Measurements from ENCODE around the gene GOLGA6B. TPM values are rescaled to one million over a fixed set of nuclear protein-coding genes. Genes with fewer than 3 reads are reported as not detected.
"Not testable (repeated sequence)": the region's sequence is repeated elsewhere in the genome, so short reads cannot be mapped to it uniquely, and the experiment has no call there.

Gene GOLGA6B
- total RNA-seq (2014; rRNA removed; shearing (Covaris generic)), result not detected in 2 replicates

- not testable (repeated sequence) for H3K4me3 ChIP-seq; DNase-seq (ENCODE audit: low read depth in 1 of 2, low spot score in 2 of 2); H3K4me1 ChIP-seq (replicated peaks); H3K9me3 ChIP-seq (replicated peaks); H3K36me3 ChIP-seq; H3K27ac ChIP-seq; H3K27me3 ChIP-seq (replicated peaks)
Measured at GRCh38 chr15:72654397-72654796, at the start of gene GOLGA6B. TSS of gene GOLGA6B (plus strand) at chr15:72654697. CDS start at chr15:72654738, 41 bp downstream.

- DNase-seq (ENCODE audit: low read depth in 1 of 2, low spot score in 2 of 2), result no peak
- no peaks in the 10 kb centered on the region for H3K36me3 ChIP-seq
- H3K27ac ChIP-seq, result no peak overlapping the region
- no peak overlapping the region for H3K4me3 ChIP-seq
- H3K4me1 ChIP-seq (replicated peaks), result no peaks in the 10 kb centered on the region
- no peaks in the 10 kb centered on the region for H3K27me3 ChIP-seq (replicated peaks)
- H3K9me3 ChIP-seq (replicated peaks), result no peaks in the 10 kb centered on the region
Measured at GRCh38 chr15:72604794-72605193, 49.7 kb upstream of the GOLGA6B start.

- H3K4me3 ChIP-seq; H3K36me3 ChIP-seq; H3K27me3 ChIP-seq (replicated peaks); DNase-seq (ENCODE audit: low read depth in 1 of 2, low spot score in 2 of 2); H3K4me1 ChIP-seq (replicated peaks); H3K27ac ChIP-seq; H3K9me3 ChIP-seq (replicated peaks): not testable (repeated sequence)
Measured at GRCh38 chr15:72608084-72608483, 46.4 kb upstream of the GOLGA6B start.

- no peaks in the 10 kb centered on the region; the same call in 1 of the 2 replicates for H3K27me3 ChIP-seq (replicated peaks)
- no peaks in the 10 kb centered on the region for H3K4me1 ChIP-seq (replicated peaks)
- H3K9me3 ChIP-seq (replicated peaks), result no peaks in the 10 kb centered on the region
- H3K27ac ChIP-seq, result no peak overlapping the region
- no peak for DNase-seq (ENCODE audit: low read depth in 1 of 2, low spot score in 2 of 2)
- H3K36me3 ChIP-seq, result no peaks in the 10 kb centered on the region
- no peak overlapping the region for H3K4me3 ChIP-seq
Measured at GRCh38 chr15:72609862-72610261, 44.6 kb upstream of the GOLGA6B start.

GRCh38 chr15:72612324-72612723 is 42.2 kb upstream of the GOLGA6B start:
- not testable (repeated sequence) for H3K4me1 ChIP-seq (replicated peaks); H3K9me3 ChIP-seq (replicated peaks); H3K36me3 ChIP-seq; H3K27ac ChIP-seq; H3K27me3 ChIP-seq (replicated peaks); DNase-seq (ENCODE audit: low read depth in 1 of 2, low spot score in 2 of 2); H3K4me3 ChIP-seq

GRCh38 chr15:72614810-72615532 is 39.5 kb upstream of the GOLGA6B start:
- DNase-seq (ENCODE audit: low read depth in 1 of 2, low spot score in 2 of 2), result no peak
- no peak overlapping the region for H3K27ac ChIP-seq

GRCh38 chr15:72615533-72616233 is 38.8 kb upstream of the GOLGA6B start:
- peak in 1 of 2 experiments; percentile 22 for DNase-seq (ENCODE audit: low read depth in 1 of 2, low spot score in 2 of 2)
- H3K4me1 ChIP-seq (replicated peaks); H3K9me3 ChIP-seq (replicated peaks); H3K36me3 ChIP-seq; H3K4me3 ChIP-seq; H3K27ac ChIP-seq; H3K27me3 ChIP-seq (replicated peaks): not testable (repeated sequence)

More at GRCh38 chr15:72614810-72615532, 39.5 kb upstream of the GOLGA6B start:
- no peaks in the 10 kb centered on the region for H3K36me3 ChIP-seq
- H3K4me1 ChIP-seq (replicated peaks), result no peaks in the 10 kb centered on the region
- H3K27me3 ChIP-seq (replicated peaks), result no peaks in the 10 kb centered on the region; the same call in 1 of the 2 replicates
- no peak overlapping the region for H3K4me3 ChIP-seq
- H3K9me3 ChIP-seq (replicated peaks), result no peaks in the 10 kb centered on the region

- Histone ChIP-seq H3K4me1 (replicated peaks) (no peaks in the 10 kb centered on the region), H3K27me3 (replicated peaks) (no peaks in the 10 kb centered on the region; the same call in 1 of the 2 replicates), H3K36me3 (no peaks in the 10 kb centered on the region), H3K27ac (no peak overlapping the region), H3K9me3 (replicated peaks) (no peaks in the 10 kb centered on the region), H3K4me3 (no peak overlapping the region)
- peak in 1 of 2 experiments; percentile 29 for DNase-seq (ENCODE audit: low read depth in 1 of 2, low spot score in 2 of 2)
Measured at GRCh38 chr15:72616491-72617210, 37.8 kb upstream of the GOLGA6B start.

- not testable (repeated sequence) for H3K36me3 ChIP-seq; DNase-seq (ENCODE audit: low read depth in 1 of 2, low spot score in 2 of 2); H3K4me3 ChIP-seq; H3K27me3 ChIP-seq (replicated peaks); H3K4me1 ChIP-seq (replicated peaks); H3K9me3 ChIP-seq (replicated peaks); H3K27ac ChIP-seq
Measured at GRCh38 chr15:72623854-72624253, 30.6 kb upstream of the GOLGA6B start.

- not testable (repeated sequence) for H3K4me1 ChIP-seq (replicated peaks); H3K27me3 ChIP-seq (replicated peaks)
- DNase-seq (ENCODE audit: low read depth in 1 of 2, low spot score in 2 of 2), result peak in 1 of 2 experiments; percentile 16
Measured at GRCh38 chr15:72626153-72626552, 28.3 kb upstream of the GOLGA6B start.

GRCh38 chr15:72628249-72629067 is 26.0 kb upstream of the GOLGA6B start:
- H3K27ac ChIP-seq; H3K4me1 ChIP-seq (replicated peaks); DNase-seq (ENCODE audit: low read depth in 1 of 2, low spot score in 2 of 2); H3K9me3 ChIP-seq (replicated peaks); H3K4me3 ChIP-seq; H3K36me3 ChIP-seq; H3K27me3 ChIP-seq (replicated peaks): not testable (repeated sequence)

More at GRCh38 chr15:72626153-72626552, 28.3 kb upstream of the GOLGA6B start:
- not testable (repeated sequence) for H3K4me3 ChIP-seq; H3K27ac ChIP-seq; H3K9me3 ChIP-seq (replicated peaks); H3K36me3 ChIP-seq

- not testable (repeated sequence) for H3K27me3 ChIP-seq (replicated peaks); H3K4me1 ChIP-seq (replicated peaks); H3K36me3 ChIP-seq; DNase-seq (ENCODE audit: low read depth in 1 of 2, low spot score in 2 of 2); H3K4me3 ChIP-seq; H3K27ac ChIP-seq; H3K9me3 ChIP-seq (replicated peaks)
Measured at GRCh38 chr15:72629068-72629570, 25.4 kb upstream of the GOLGA6B start.
